ENCODE results near the gene ASZ1.

- TF ChIP-seq MYC (IDR thresholded peaks at IDR 0.05; ENCODE audit: low read depth, low read length), result no peak
- TF ChIP-seq, protein P1, sequence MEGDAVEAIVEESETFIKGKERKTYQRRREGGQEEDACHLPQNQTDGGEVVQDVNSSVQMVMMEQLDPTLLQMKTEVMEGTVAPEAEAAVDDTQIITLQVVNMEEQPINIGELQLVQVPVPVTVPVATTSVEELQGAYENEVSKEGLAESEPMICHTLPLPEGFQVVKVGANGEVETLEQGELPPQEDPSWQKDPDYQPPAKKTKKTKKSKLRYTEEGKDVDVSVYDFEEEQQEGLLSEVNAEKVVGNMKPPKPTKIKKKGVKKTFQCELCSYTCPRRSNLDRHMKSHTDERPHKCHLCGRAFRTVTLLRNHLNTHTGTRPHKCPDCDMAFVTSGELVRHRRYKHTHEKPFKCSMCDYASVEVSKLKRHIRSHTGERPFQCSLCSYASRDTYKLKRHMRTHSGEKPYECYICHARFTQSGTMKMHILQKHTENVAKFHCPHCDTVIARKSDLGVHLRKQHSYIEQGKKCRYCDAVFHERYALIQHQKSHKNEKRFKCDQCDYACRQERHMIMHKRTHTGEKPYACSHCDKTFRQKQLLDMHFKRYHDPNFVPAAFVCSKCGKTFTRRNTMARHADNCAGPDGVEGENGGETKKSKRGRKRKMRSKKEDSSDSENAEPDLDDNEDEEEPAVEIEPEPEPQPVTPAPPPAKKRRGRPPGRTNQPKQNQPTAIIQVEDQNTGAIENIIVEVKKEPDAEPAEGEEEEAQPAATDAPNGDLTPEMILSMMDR (IDR thresholded peaks at IDR 0.05; ENCODE audit: low read depth, low read length), result no peak
- no peak for TF ChIP-seq MAX (IDR thresholded peaks at IDR 0.05; ENCODE audit: low read depth, low read length)
Observed at GRCh38 chr7:117347962-117348672, 79.2 kb downstream of the ASZ1 start.

All from NB4 (cell line).